Suprapubic skin (tissue), 4 donors: ENCODE data around the gene HEPACAM2. TPM values are rescaled to one million over a fixed set of nuclear protein-coding genes. Genes with fewer than 3 reads are reported as not detected.

ENCODE experiments used
- DNase-seq, 2 donors: peaks; one replicate each; pipeline ENCODE4 v3.0.0-alpha.2; 2019; ENCODE audit warnings: low spot score in 2 of 2
- H3K27ac ChIP-seq: fragments of 200-600 bp; sonication (generic); one replicate; pipeline ENCODE4 v1.5.1; 2019
- H3K27me3 ChIP-seq: fragments of 200-600 bp; sonication (generic); one replicate; pipeline ENCODE4 v1.5.1; 2019
- H3K36me3 ChIP-seq: fragments of 200-600 bp; sonication (generic); one replicate; pipeline ENCODE4 v1.5.1; 2019
- H3K4me1 ChIP-seq: fragments of 200-600 bp; sonication (generic); one replicate; pipeline ENCODE4 v1.5.1; 2019
- H3K4me3 ChIP-seq: fragments of 200-600 bp; sonication (generic); one replicate; pipeline ENCODE4 v1.5.1; 2019; ENCODE audit warnings: mild to moderate bottlenecking
- H3K9me3 ChIP-seq: fragments of 200-600 bp; sonication (generic); one replicate; pipeline ENCODE4 v1.5.1; 2019
- EP300 ChIP-seq: sonication (generic); formaldehyde crosslinking; IDR thresholded peaks from one replicate; pipeline ENCODE4 v1.6.1; 2017; ENCODE audit warnings: antibody characterized with exemption
- POLR2A ChIP-seq, 2 donors: fragments of 450-650 bp; IDR thresholded peaks; one replicate each; pipeline ENCODE4 v1.6.1; 2017; ENCODE audit warnings: antibody characterized with exemption in 2 of 2, mild to moderate bottlenecking in 2 of 2, moderate library complexity in 2 of 2
- POLR2AphosphoS5 ChIP-seq, 3 donors: sonication (generic); formaldehyde crosslinking; IDR thresholded peaks; one replicate each; pipeline ENCODE4 v1.6.1; 2017; ENCODE audit warnings: antibody characterized with exemption in 3 of 3
- WGBS: methylation state at CpG from one replicate; pipeline ENCODE4 v1.1.5; 2018; 5-methylcytosine and 5-hydroxymethylcytosine counted together
- total RNA-seq, 4 donors: library from RNA; depleted of rRNA; stranded (reverse); fragments of >200 nt; gene quantifications; one replicate each; pipeline ENCODE4 v1.1.0, GENCODE V29; 2016
- TF ChIP-seq, protein P1 (sequence below), 2 donors: fragments of 200-600 bp in 1 of 2; fragments of 450-650 bp in 1 of 2; sonication (generic) in 1 of 2; IDR thresholded peaks; one replicate each; pipeline ENCODE4 v1.5.1; 2016 to 2019; ENCODE audit warnings: antibody characterized with exemption in 2 of 2, mild to moderate bottlenecking in 1 of 2, moderate library complexity in 1 of 2

The HEPACAM2 gene
- total RNA-seq, 4 donors from 2014 or later: 0.25 TPM; not detected in 3

DNA sequence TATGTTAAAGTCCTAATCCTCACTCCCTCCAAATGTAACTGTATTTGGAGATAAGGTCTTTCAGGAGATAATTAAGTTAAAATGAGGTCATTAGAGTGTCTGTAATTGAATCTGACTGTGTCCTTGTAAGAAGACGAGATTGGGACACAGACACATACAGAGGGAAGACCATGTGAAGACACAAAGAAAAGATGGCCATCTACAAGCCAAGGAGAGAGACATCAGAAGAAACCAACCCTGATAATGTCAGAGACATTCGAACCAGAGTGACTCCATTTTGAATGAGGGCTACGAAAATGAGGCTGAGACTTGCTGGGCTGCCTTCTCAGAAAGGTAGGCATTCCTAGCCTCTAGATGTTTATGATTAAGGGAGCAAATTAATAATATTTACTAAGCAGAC lies 77.5 kb downstream of the HEPACAM2 start:
- Histone ChIP-seq H3K27ac (peak overlapping the region; percentile 14), H3K4me3 (peak overlapping the region; percentile 49), H3K9me3 (no peaks in the 10 kb centered on the region), H3K36me3 (peaks cover 7% of the 10 kb centered on the region), H3K4me1 (peaks cover 22% of the 10 kb centered on the region), H3K27me3 (no peaks in the 10 kb centered on the region)
- no peak for DNase-seq
- 87% methylated on average over 3 of the region's 3 CpGs for WGBS
- TF ChIP-seq, protein P1, sequence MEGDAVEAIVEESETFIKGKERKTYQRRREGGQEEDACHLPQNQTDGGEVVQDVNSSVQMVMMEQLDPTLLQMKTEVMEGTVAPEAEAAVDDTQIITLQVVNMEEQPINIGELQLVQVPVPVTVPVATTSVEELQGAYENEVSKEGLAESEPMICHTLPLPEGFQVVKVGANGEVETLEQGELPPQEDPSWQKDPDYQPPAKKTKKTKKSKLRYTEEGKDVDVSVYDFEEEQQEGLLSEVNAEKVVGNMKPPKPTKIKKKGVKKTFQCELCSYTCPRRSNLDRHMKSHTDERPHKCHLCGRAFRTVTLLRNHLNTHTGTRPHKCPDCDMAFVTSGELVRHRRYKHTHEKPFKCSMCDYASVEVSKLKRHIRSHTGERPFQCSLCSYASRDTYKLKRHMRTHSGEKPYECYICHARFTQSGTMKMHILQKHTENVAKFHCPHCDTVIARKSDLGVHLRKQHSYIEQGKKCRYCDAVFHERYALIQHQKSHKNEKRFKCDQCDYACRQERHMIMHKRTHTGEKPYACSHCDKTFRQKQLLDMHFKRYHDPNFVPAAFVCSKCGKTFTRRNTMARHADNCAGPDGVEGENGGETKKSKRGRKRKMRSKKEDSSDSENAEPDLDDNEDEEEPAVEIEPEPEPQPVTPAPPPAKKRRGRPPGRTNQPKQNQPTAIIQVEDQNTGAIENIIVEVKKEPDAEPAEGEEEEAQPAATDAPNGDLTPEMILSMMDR (IDR thresholded peaks at IDR 0.05): no peak
- TF ChIP-seq POLR2AphosphoS5 (IDR thresholded peaks at IDR 0.05) (no peak), POLR2A (IDR thresholded peaks at IDR 0.05) (no peak), EP300 (no peak)

DNA sequence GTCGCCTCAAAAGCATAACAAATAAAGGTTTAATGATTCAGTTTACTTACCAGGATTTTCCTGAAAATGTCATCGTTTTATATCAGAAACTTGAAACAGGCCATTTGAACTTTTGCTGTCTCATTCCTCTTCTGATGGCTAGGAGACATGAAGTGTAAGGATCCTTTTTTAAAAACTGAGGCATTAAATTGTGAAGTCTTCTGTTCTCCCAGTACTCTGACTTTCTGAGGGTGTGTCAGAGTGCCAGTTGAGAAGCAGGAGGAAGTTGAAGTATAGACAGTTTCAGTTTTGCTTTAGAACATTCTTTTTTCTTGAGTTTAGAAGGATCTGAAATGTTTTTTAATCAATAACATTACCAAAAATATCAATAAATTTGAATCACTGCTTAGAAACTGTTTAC lies 78.1 kb downstream of the HEPACAM2 start, which contains the start of gene SAMD9L:
SAMD9L (minus strand) TSS at position 242 of the 400 bp plus-strand sequence. CDS start 12,414 bp downstream, outside the sequence.
- H3K4me3 ChIP-seq: peak within 1 kb of the TSS; percentile 49
- peaks cover 11% of the 10 kb centered on the region for H3K36me3 ChIP-seq
- no peaks in the 10 kb centered on the region for H3K9me3 ChIP-seq
- TF ChIP-seq, protein P1 (IDR thresholded peaks at IDR 0.05): no peak
- no peak for DNase-seq
- H3K27ac ChIP-seq: peak within 1 kb of the TSS; percentile 14
- H3K27me3 ChIP-seq: no peaks in the 10 kb centered on the region
- WGBS: 23% methylated on average over 2 of the region's 2 CpGs
- H3K4me1 ChIP-seq: peaks cover 22% of the 10 kb centered on the region

DNA sequence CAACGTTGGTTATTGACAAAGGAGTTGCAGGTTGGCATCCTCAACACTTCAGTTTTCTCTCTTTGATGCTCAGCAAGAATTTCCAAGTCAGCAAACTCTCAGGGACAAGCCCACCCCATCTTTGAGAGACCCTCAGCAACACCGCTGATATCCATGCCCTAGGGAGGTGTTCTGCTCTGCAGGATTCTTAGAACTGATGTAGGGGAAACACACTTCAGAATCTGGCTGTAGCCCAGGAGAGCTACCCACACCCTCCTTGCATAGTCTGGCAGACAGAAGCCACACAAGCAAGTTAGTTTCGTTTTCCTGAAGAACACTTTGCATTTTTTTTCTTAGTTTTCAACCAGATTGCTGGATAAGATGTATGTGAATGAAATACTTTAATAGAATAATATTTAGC lies 78.9 kb downstream of the HEPACAM2 start:
- H3K36me3 ChIP-seq: peaks cover 19% of the 10 kb centered on the region
- no peak for TF ChIP-seq POLR2A (IDR thresholded peaks at IDR 0.05)
- TF ChIP-seq EP300: no peak
- TF ChIP-seq POLR2AphosphoS5 (IDR thresholded peaks at IDR 0.05): no peak
- TF ChIP-seq, protein P1 (IDR thresholded peaks at IDR 0.05): no peak
- no peaks in the 10 kb centered on the region for H3K9me3 ChIP-seq
- H3K27ac ChIP-seq: no peak overlapping the region
- 0% methylated on average over 3 of the region's 3 CpGs for WGBS
- peaks cover 22% of the 10 kb centered on the region for H3K4me1 ChIP-seq
- H3K27me3 ChIP-seq: no peaks in the 10 kb centered on the region
- H3K4me3 ChIP-seq: peak overlapping the region; percentile 49
- DNase-seq: no peak

DNA sequence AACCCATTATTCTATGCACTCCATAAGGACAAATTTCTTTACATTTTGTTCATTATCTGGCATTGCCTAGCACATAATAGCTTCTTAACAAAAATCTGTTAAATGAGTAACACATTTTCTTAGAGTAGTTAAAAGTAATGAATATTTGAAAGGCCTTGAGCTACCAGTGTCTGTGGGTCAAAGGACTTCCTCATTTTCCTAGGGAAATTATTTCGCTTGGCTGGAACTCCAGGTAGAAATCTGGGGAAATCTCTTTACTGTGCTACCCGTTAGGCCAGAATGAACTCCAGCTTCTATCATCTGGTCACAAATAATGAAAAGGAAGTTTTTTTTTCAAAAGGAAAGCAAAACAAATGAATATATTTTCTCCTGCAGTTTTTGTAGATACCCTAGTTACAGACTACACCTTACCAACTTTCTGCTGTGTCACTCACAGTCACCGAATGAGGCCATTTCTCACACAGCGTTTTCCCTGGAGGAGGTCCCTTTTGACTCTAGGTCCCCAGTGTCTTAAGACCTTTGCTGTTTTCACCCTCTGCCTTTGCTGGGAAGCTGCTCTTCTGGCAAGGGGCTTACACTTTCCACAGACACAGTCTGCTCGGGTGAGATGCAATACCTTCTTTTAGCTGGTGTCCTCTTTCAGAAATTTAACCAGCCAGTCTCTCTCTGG lies 79.7 kb downstream of the HEPACAM2 start:
- no peaks in the 10 kb centered on the region for H3K27me3 ChIP-seq
- H3K4me1 ChIP-seq: peaks cover 22% of the 10 kb centered on the region
- H3K27ac ChIP-seq: no peak overlapping the region
- DNase-seq: no peak
- TF ChIP-seq POLR2A (IDR thresholded peaks at IDR 0.05): no peak
- TF ChIP-seq, protein P1 (IDR thresholded peaks at IDR 0.05): no peak
- peaks cover 26% of the 10 kb centered on the region for H3K36me3 ChIP-seq
- 57% methylated on average over 5 of the region's 5 CpGs for WGBS
- H3K4me3 ChIP-seq: peak overlapping the region; percentile 49
- H3K9me3 ChIP-seq: no peaks in the 10 kb centered on the region

DNA sequence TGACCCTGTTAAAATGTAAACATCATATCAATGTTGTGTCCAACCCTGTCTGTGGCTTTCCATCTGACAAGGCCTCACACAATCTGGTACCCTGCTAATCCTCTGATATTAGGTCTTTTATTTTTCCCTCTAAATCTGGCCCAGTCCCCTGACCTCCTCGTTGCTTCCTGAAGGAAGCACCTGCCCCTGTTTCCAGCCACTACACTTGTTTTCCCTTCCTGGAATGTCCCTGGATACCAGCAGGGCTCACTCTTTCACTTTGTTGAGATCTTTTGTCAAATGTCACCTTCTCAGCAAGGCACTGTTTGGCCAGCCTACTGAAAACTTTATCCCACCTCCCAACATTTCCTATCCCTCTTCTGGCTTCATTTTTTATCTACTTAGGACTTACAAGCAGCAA lies 80.2 kb downstream of the HEPACAM2 start:
- Histone ChIP-seq H3K27ac (no peak overlapping the region), H3K4me1 (peaks cover 22% of the 10 kb centered on the region), H3K27me3 (no peaks in the 10 kb centered on the region), H3K4me3 (no peak overlapping the region), H3K36me3 (peaks cover 27% of the 10 kb centered on the region), H3K9me3 (no peaks in the 10 kb centered on the region)
- TF ChIP-seq EP300: no peak
- 44% methylated on average over 1 of the region's 1 CpG for WGBS
- DNase-seq: no peak

DNA sequence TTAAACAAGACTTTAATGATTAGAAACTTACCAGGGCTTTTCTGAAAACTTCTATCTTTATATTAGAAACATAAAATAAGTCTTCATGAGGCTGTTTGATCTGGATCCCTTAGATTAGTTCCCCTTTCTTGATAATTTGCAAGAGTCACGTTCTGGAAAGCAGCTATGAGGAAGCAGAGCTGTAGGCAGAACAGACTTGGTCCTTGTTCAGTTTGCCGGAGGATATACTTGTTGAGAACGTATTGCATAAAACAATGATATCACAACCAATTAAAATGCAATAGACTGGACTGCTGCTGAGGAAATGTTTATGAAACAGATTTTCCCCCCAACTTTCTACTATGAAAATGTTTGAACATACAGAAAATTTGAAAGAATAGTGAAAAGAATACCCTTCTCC lies 80.9 kb downstream of the HEPACAM2 start:
- Histone ChIP-seq H3K4me3 (no peak overlapping the region), H3K27ac (no peak overlapping the region), H3K9me3 (no peaks in the 10 kb centered on the region), H3K36me3 (peaks cover 29% of the 10 kb centered on the region), H3K27me3 (no peaks in the 10 kb centered on the region), H3K4me1 (peaks cover 22% of the 10 kb centered on the region)
- no peak for TF ChIP-seq POLR2A (IDR thresholded peaks at IDR 0.05)
- no peak for TF ChIP-seq EP300
- TF ChIP-seq, protein P1 (IDR thresholded peaks at IDR 0.05): no peak
- TF ChIP-seq POLR2AphosphoS5 (IDR thresholded peaks at IDR 0.05): no peak
- WGBS: 57% methylated on average over 3 of the region's 3 CpGs
- DNase-seq: no peak
